HEK293 (cell line): ENCODE data around the gene KIF25.

Experiments used
- CTCF ChIA-PET: fragments of 350-600 bp; formaldehyde crosslinking; extraction: SDS; loops from one replicate; lab custom pipeline; 2021; ENCODE audit warnings: antibody characterized with exemption; lab: Yijun Ruan, JAX
- POLR2A ChIA-PET: fragments of 300-600 bp; formaldehyde crosslinking; extraction: SDS; loops from one replicate; lab custom pipeline; 2020; ENCODE audit warnings: antibody characterized with exemption, inconsistent platforms; lab: Yijun Ruan, JAX
- H3K27ac ChIP-seq: fragments of 200-500 bp; sonication (Bioruptor generic); 2 replicates; pipeline ENCODE4 v1.5.1; 2014; ENCODE audit warnings: low read depth, low read length, control low read depth, inconsistent platforms; ENCODE audit errors: extremely low read depth
- H3K36me3 ChIP-seq, 2 experiments: fragments of 200-500 bp in 1 of 2; sonication (Bioruptor generic) in 1 of 2; 1 replicate in 1 of 2; 2 replicates in 1 of 2; pipeline ENCODE4 v1.5.1; 2014 to 2017; ENCODE audit warnings: inconsistent platforms in 2 of 2, low read length in 2 of 2; ENCODE audit not compliant: control insufficient read depth in 2 of 2, insufficient read depth in 1 of 2
- H3K4me1 ChIP-seq: fragments of 200-500 bp; sonication (Bioruptor generic); 2 replicates; pipeline ENCODE4 v1.5.1; 2014; ENCODE audit warnings: mild to moderate bottlenecking, low read length, inconsistent platforms; ENCODE audit not compliant: control insufficient read depth, insufficient read depth
- H3K4me3 ChIP-seq: 2 replicates; pipeline ENCODE4 v1.5.1; 2011; ENCODE audit warnings: low read depth, mild to moderate bottlenecking, control low read depth, low read length, moderate library complexity
- H3K9me3 ChIP-seq: fragments of 200-500 bp; sonication (Bioruptor generic); 2 replicates; pipeline ENCODE4 v1.5.1; 2014; ENCODE audit warnings: low read depth, low read length, inconsistent platforms; ENCODE audit not compliant: control insufficient read depth, insufficient read depth
- HOXC10 ChIP-seq: sonication (generic); formaldehyde crosslinking; IDR thresholded peaks from 2 replicates; pipeline ENCODE4 v1.8.1; 2023; ENCODE audit warnings: mild to moderate bottlenecking, missing genetic modification reagents
- MEIS1 ChIP-seq: sonication (generic); formaldehyde crosslinking; IDR thresholded peaks from 2 replicates; pipeline ENCODE4 v1.8.1; 2022; ENCODE audit warnings: missing genetic modification reagents, mild to moderate bottlenecking, borderline replicate concordance
- OSR2 ChIP-seq: fragments of 450-650 bp; formaldehyde crosslinking; IDR thresholded peaks from 2 replicates; pipeline ENCODE4 v1.5.1; 2016; ENCODE audit warnings: missing biosample characterization, missing genetic modification characterization
- ZBTB17 ChIP-seq: fragments of 450-650 bp; formaldehyde crosslinking; IDR thresholded peaks from 2 replicates; pipeline ENCODE4 v1.5.1; 2016; ENCODE audit warnings: missing biosample characterization, missing genetic modification characterization
- ZIC2 ChIP-seq: fragments of 450-650 bp; formaldehyde crosslinking; IDR thresholded peaks from 2 replicates; pipeline ENCODE4 v1.5.1; 2016; ENCODE audit warnings: missing biosample characterization, missing genetic modification characterization
- ZNF354C ChIP-seq: fragments of 450-650 bp; formaldehyde crosslinking; IDR thresholded peaks from 2 replicates; pipeline ENCODE4 v1.5.1; 2016; ENCODE audit warnings: missing biosample characterization, missing genetic modification characterization, low read depth, borderline replicate concordance
- ZNF37A ChIP-seq: fragments of 450-650 bp; IDR thresholded peaks from 2 replicates; pipeline ENCODE4 v1.5.1; 2018; ENCODE audit warnings: missing biosample characterization, missing genetic modification characterization
- ZNF423 ChIP-seq: fragments of 450-650 bp; formaldehyde crosslinking; IDR thresholded peaks from 2 replicates; pipeline ENCODE4 v1.5.1; 2016; ENCODE audit warnings: missing biosample characterization, missing genetic modification characterization
- ZNF623 ChIP-seq: fragments of 450-650 bp; formaldehyde crosslinking; IDR thresholded peaks from 2 replicates; pipeline ENCODE4 v1.5.1; 2016; ENCODE audit warnings: missing biosample characterization, missing genetic modification characterization
- TF ChIP-seq, protein P1 (sequence below): fragments of 450-650 bp; formaldehyde crosslinking; IDR thresholded peaks from 2 replicates; pipeline ENCODE4 v1.5.1; 2017; ENCODE audit warnings: missing biosample characterization, missing genetic modification characterization
- TF ChIP-seq, protein P2 (sequence below): fragments of 450-650 bp; formaldehyde crosslinking; IDR thresholded peaks from 2 replicates; pipeline ENCODE4 v1.5.1; 2016; ENCODE audit warnings: missing biosample characterization, missing genetic modification characterization
- TF ChIP-seq, protein P3 (sequence below): fragments of 450-650 bp; formaldehyde crosslinking; IDR thresholded peaks from 2 replicates; pipeline ENCODE4 v1.5.1; 2016; ENCODE audit warnings: missing biosample characterization, missing genetic modification characterization, low read depth
- TF ChIP-seq, protein P4 (sequence below): fragments of 450-650 bp; formaldehyde crosslinking; IDR thresholded peaks from 2 replicates; pipeline ENCODE4 v1.5.1; 2016; ENCODE audit warnings: missing biosample characterization, missing genetic modification characterization
- TF ChIP-seq, protein P5 (sequence below): fragments of 450-650 bp; formaldehyde crosslinking; IDR thresholded peaks from 2 replicates; pipeline ENCODE4 v1.5.1; 2017; ENCODE audit warnings: missing biosample characterization, missing genetic modification characterization

KIF25 gene

DNA sequence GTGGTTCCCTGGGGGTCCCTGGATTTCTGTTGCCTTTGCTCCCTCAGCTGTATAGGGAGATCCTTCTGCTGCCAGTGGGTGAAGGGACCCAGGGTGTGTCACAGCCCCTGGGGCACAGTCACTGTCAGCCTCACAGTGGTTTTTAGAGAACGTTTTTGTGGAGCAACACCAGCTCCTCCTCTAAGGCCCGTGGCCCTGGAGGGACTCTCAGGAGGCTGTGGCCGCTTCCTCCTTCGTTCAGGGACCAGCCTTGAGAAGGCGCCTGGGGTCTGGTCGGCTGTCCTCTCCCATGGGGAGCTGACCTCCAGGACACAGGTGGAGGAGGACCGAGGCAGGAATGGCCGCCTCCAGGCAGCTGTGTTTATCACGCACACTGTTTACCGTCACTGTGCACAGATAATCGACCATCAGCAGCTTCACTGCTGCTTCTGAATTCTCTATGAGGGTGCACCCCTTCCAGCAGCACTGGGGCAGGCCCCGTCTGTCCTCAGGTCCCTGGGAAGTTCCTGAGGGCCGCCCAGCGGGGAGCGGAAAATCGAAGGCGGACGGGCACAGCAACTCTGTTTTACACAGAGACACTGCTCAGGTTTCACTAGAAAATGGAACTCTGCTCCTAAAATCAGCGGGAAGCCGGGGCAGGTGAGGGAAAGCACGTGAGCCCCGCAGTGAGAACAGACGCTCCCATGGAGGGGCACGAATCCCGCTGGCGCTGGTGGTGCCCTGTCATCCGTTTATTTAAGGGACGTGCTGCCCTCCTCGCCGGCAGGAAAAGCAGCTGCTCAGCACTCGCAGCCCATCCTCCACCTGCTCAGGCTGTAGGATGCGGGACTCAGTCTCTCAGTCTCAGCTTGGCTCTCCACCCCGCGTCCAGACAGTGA lies 92.0 kb downstream of the KIF25 start:
- ChIA-PET POLR2A (no interaction called here), CTCF (interaction anchor here (0.7 kb wide), 1 partner anchor 609 kb away, joined by 3 read pairs; no protein-coding TSS in a partner anchor)
- H3K4me1 ChIP-seq, result no peaks in the 10 kb centered on the region
- no peaks in the 10 kb centered on the region for H3K36me3 ChIP-seq
- TF ChIP-seq, protein P1, sequence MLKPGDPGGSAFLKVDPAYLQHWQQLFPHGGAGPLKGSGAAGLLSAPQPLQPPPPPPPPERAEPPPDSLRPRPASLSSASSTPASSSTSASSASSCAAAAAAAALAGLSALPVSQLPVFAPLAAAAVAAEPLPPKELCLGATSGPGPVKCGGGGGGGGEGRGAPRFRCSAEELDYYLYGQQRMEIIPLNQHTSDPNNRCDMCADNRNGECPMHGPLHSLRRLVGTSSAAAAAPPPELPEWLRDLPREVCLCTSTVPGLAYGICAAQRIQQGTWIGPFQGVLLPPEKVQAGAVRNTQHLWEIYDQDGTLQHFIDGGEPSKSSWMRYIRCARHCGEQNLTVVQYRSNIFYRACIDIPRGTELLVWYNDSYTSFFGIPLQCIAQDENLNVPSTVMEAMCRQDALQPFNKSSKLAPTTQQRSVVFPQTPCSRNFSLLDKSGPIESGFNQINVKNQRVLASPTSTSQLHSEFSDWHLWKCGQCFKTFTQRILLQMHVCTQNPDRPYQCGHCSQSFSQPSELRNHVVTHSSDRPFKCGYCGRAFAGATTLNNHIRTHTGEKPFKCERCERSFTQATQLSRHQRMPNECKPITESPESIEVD (tag by site-specific recombination), result peak; percentile 43; the same call in 1 of the 2 replicates
- TF ChIP-seq, protein P2, sequence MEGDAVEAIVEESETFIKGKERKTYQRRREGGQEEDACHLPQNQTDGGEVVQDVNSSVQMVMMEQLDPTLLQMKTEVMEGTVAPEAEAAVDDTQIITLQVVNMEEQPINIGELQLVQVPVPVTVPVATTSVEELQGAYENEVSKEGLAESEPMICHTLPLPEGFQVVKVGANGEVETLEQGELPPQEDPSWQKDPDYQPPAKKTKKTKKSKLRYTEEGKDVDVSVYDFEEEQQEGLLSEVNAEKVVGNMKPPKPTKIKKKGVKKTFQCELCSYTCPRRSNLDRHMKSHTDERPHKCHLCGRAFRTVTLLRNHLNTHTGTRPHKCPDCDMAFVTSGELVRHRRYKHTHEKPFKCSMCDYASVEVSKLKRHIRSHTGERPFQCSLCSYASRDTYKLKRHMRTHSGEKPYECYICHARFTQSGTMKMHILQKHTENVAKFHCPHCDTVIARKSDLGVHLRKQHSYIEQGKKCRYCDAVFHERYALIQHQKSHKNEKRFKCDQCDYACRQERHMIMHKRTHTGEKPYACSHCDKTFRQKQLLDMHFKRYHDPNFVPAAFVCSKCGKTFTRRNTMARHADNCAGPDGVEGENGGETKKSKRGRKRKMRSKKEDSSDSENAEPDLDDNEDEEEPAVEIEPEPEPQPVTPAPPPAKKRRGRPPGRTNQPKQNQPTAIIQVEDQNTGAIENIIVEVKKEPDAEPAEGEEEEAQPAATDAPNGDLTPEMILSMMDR (tag by site-specific recombination), result no peak
- TF ChIP-seq ZNF37A (tag by site-specific recombination) (no peak), ZNF423 (0 out of 2 replicates have a peak, but pooled peaks have one; percentile 20), ZBTB17 (tag by site-specific recombination) (0 out of 2 replicates have a peak, but pooled peaks have one; percentile 17), ZIC2 (tag by site-specific recombination) (peak; percentile 95), HOXC10 (CRISPR knock-in tag) (no peak), ZNF354C (tag by site-specific recombination) (no peak)
- TF ChIP-seq, protein P3, sequence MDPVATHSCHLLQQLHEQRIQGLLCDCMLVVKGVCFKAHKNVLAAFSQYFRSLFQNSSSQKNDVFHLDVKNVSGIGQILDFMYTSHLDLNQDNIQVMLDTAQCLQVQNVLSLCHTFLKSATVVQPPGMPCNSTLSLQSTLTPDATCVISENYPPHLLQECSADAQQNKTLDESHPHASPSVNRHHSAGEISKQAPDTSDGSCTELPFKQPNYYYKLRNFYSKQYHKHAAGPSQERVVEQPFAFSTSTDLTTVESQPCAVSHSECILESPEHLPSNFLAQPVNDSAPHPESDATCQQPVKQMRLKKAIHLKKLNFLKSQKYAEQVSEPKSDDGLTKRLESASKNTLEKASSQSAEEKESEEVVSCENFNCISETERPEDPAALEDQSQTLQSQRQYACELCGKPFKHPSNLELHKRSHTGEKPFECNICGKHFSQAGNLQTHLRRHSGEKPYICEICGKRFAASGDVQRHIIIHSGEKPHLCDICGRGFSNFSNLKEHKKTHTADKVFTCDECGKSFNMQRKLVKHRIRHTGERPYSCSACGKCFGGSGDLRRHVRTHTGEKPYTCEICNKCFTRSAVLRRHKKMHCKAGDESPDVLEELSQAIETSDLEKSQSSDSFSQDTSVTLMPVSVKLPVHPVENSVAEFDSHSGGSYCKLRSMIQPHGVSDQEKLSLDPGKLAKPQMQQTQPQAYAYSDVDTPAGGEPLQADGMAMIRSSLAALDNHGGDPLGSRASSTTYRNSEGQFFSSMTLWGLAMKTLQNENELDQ (tag by site-specific recombination), result no peak
- TF ChIP-seq, protein P4, sequence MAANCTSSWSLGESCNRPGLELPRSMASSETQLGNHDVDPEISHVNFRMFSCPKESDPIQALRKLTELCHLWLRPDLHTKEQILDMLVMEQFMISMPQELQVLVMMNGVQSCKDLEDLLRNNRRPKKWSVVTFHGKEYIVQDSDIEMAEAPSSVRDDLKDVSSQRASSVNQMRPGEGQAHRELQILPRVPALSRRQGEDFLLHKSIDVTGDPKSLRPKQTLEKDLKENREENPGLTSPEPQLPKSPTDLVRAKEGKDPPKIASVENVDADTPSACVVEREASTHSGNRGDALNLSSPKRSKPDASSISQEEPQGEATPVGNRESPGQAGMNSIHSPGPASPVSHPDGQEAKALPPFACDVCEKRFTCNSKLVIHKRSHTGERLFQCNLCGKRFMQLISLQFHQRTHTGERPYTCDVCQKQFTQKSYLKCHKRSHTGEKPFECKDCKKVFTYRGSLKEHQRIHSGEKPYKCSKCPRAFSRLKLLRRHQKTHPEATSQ (tag by site-specific recombination), result no peak
- TF ChIP-seq, protein P5, sequence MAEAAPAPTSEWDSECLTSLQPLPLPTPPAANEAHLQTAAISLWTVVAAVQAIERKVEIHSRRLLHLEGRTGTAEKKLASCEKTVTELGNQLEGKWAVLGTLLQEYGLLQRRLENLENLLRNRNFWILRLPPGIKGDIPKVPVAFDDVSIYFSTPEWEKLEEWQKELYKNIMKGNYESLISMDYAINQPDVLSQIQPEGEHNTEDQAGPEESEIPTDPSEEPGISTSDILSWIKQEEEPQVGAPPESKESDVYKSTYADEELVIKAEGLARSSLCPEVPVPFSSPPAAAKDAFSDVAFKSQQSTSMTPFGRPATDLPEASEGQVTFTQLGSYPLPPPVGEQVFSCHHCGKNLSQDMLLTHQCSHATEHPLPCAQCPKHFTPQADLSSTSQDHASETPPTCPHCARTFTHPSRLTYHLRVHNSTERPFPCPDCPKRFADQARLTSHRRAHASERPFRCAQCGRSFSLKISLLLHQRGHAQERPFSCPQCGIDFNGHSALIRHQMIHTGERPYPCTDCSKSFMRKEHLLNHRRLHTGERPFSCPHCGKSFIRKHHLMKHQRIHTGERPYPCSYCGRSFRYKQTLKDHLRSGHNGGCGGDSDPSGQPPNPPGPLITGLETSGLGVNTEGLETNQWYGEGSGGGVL (tag by site-specific recombination), result no peak
- no peak overlapping the region for H3K27ac ChIP-seq
- H3K4me3 ChIP-seq, result no peak overlapping the region
- no peaks in the 10 kb centered on the region for H3K9me3 ChIP-seq

DNA sequence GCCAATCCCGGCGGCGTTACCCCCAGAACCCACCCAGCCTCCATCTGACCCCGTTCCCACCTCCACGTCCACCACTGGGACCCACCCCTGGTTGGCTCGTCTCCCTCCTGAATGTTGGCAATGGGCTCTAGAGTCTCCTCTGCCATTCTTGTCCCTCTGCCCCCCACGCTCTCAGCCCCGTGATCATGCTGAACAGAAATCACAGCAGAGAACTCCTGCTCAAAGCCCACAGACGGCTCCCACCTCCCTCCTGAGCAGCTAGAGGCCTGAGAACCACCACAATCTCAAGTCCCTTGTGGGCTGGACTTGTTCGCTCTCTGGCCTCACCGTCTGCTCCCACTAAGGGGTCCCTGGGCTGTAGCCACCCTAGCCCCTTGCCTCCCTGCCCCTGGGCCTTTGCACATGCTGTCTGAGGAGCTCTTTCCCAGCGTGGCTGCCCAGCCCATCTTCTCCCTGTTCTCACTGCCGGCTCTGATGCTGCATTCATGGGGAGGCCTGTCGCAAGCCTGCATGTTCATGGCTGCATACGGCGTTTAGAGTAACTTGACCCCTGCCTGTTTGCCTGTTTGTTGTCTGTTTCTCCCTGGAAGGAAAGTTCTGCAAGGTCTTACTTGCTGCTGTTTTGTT lies 92.7 kb downstream of the KIF25 start:
- Histone ChIP-seq H3K27ac (no peak overlapping the region), H3K9me3 (no peaks in the 10 kb centered on the region), H3K4me1 (no peaks in the 10 kb centered on the region), H3K4me3 (no peak overlapping the region), H3K36me3 (no peaks in the 10 kb centered on the region)
- CTCF ChIA-PET, result interaction anchor here (0.6 kb wide), 1 partner anchor 265 kb away, joined by 3 read pairs; no protein-coding TSS in a partner anchor
- POLR2A ChIA-PET, result no interaction called here
- no peak for TF ChIP-seq MEIS1 (CRISPR knock-in tag)
- no peak for TF ChIP-seq OSR2 (tag by site-specific recombination)
- peak; percentile 97 for TF ChIP-seq ZNF623 (tag by site-specific recombination)
